ENCODE results near the gene CSF2RB.

CSF2RB gene

DNA sequence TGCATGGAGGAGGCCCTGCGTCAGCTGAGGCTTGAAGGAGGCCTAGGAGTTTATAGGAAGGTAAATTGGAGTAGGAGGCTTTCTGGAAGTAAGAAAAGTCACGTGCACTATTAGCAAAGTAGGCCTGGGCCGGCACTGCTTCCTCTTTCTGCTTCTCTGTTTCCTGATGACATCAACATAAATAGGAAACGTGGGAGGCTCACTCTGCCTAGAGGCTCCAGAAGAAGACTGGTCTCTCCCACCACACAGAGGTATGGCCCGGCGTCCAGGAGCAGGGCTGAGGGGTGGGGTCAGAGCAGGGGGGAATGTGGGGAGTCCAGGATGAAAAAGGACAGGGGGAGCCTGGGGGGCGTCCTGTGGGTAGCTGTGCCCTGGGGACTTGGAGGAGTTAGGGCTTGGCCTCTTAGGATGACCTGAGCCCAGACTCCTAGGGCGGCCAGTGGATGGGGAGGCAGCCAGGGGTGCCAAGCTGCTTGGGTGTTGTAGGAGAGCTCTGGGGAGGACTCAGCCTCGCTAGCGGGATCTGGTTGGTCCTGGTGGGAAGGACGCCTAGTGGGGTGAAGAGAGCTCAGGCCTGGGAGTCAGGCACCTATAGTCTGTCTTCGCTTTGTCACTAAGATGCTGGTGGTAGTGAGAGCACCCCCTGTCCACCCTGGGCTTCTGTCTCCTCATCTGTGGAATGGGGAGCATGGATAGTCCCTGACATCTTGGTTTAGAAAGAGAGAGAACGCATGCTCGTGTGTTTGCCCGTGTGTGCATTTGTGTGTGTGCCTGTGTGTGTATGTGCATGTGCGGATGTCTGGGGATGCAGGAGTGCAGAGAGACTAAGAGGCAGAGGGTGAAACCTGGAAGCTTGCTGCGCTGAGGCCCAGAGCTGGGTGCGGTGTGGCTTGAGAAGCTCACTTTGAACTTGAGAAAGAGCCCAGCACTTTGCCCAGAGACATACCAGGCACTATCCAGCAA lies at the start of gene CSF2RB:
Gene CSF2RB, plus strand, starts transcription at position 202 of the 963 bp plus-strand sequence. CDS start 8,580 bp downstream, outside the sequence.
- no peak for DNase-seq

DNA sequence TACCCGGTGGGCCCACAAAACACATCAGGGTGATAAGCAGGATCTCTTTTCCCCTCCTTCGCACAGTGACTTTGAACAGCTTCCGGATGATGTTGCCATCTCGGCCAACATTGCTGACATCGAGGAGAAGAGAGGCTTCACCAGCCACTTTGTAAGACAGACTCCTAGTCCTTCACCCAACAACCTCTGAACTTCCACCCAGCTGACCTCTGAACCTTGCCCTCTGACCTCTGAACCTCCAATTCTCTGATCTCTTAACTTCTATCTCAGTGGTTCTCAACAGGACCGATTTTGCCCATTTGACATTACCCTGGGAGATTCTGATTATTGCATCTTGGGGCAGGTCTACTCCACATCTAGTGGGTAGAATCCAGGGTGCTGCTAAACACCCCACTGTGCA lies 49.4 kb upstream of the CSF2RB start:
- no peak for DNase-seq

DNA sequence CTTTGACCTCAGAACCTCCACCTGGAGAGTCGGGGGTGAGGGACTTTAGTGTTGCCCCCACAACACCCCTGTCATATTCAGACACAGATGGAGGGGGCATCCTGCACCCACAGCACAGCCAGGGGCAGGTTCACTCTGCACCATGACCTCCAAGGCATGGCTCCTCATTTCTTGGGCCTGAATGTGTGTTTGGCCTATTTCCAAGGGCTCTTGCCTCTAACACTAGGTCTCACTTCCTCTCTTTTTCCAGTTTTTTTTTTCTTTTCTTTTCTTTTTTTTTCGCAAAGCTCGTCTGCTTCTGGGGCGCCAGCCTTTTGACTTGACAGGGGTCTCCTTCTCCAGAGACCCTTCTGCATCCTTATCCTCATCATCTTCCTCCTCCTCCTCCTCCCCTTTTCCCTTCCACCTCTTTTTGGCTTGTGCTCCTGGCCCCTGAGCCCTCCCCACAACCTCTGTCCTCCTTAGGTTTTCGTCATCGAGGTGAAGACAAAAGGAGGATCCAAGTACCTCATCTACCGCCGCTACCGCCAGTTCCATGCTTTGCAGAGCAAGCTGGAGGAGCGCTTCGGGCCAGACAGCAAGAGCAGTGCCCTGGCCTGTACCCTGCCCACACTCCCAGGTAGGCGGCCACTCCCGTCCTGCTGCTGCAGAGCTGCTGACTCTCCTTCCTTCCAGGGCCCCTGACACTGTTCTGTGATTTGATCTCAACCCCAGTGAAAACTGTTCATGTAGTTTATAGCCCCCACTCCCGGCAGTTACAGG lies 48.8 kb upstream of the CSF2RB start:
- DNase-seq: no peak

DNA sequence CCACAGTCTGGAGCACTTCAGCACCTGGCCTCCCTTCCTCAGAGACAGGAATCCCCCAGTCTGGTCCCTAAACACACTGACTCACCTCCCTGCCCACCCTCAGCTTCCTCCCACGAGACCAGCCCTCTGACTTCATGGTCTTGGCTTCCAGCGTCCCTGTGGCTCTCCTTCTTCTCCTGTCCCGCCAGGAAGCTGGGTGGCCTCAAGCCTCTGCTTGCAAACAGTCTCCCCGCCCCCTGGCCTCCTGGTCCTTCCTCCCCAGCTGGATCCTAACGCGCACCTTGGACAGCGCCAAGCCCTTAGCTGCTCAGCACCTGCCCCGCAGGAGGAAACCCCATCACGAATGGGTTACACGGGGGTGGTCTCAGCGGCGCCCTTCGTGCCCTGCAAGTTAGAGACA lies 48.1 kb upstream of the CSF2RB start:
- DNase-seq: no peak

DNA sequence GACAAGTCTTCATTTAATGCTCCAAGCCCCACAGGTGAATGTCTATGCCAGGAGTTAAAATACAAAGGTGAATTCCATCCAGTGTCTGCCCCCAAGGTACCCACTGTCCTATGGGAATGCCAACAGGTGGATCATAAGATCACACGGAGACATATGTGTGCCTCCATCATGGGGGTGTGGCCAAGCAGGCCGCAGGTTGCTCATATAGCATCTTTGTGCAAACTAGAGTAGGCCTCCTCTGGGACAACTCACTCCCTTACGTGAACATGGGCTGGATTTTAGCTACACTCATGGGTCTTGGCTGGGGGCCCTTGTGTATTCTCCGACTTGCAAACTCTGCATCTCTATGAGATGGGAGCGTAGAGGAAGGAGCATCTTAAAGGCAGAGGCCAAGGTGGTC lies 45.7 kb upstream of the CSF2RB start:
- no peak for DNase-seq

DNA sequence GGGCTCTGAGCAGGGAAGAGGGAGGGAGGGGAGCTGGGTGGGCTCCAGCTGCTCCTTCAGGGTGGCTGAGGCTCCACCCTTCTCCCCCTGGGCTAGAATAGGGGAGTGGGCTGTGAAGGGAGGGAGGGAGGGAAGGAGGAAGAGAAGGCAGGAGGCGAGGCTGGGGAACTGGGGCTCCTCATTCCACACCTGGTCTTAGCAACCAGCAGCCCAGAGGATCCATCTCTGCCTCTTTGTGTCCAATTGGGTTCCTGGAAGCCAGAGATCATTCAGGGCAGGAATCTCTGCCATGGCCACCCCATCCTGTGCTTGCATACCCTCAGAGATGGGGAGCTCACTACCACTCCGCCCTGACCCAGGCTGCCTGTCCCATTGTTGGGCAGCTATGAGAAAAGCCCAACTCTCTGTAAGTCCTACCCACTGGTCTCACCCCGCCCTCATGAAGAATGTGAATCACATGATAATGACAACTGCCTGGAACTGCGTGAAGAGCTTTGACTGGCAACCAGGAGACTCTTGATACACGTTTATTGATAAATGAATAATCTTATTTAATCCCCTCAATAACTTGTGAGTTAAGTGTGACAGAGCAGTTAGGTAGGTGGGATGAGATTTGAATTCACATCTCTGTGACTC lies 44.8 kb upstream of the CSF2RB start:
- DNase-seq: no peak

DNA sequence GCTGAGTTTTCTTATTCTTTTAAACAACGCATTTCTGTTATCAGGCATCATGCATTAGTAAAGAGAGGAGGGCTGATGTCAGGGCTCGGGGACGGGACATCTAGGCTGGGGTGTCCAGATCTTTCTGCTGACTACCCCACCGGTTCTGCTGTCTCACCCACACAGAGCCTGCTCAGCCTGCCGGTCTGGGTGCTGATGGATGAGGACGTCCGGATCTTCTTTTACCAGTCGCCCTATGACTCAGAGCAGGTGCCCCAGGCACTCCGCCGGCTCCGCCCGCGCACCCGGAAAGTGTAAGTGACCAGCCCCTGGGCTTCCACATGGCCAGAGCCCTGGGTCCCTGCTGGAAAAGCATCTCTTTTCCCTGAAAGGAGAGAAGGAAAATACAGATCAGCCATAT lies 43.2 kb upstream of the CSF2RB start:
- no peak for DNase-seq

DNA sequence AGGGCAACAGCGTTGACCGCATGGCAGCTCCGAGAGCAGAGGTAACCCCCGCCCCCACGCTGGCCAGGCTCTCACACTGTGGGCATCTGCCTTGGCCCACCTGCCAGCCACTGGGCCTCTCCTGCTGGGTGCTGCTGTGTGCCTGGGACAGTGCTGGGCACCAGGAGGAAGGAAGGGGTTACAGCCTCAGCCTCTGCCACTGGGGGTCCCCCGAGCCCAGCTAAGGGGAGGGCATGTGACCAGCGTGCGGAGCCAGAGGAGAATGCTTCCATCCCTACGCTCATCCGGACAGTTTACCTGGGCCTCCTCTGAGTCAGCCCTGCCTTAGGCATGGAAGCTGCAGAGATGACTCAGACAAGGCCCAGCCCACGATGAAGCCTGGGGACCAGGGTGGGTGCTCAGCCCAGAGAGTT lies 41.8 kb upstream of the CSF2RB start:
- no peak for DNase-seq

DNA sequence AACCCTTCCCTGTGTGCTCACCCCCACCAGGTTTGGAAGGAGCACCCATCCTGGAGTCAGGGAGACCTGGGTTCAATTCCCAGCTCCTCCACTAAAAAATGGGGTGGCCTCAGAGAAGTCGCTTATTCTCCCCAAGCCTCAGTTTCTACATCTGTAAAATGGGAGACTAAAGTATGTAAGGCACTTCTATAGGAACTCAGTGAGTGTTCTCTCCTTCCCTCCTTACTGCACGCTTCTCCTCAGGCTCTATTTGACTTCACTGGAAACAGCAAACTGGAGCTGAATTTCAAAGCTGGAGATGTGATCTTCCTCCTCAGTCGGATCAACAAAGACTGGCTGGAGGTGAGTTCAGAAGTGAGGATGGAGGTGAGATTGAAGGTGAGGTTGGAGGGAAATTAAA lies 41.3 kb upstream of the CSF2RB start:
- DNase-seq: no peak

DNA sequence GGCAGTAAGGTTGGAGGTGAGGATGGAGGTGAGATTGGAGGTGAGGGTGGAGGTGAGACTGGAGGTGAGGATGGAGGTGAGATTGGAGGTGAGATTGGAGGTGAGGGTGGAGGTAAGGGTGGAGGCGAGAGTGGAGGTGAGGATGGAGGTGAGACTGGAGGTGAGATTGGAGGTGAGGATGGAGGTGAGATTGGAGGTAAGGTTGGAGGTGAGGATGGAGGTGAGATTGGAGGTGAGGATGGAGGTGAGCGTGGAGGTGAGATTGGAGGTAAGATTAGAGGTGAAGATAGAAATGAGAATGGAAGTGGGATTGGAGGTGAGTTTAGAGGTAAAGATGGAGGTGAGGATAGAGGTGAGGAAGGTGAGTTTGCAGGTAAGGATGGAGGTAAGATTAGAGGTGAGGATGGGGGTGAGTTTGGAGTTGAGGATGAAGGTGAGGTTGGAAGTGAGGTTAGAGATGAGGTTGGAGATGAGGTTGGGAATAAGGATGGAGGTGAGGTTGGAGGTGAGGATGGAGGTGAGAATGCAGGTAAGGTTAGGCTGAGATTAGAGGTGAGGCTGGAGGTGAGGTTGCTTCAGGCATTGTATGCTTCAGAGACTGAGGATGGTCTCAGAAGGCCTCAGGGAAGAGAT lies 40.4 kb upstream of the CSF2RB start:
- no peak for DNase-seq

DNA sequence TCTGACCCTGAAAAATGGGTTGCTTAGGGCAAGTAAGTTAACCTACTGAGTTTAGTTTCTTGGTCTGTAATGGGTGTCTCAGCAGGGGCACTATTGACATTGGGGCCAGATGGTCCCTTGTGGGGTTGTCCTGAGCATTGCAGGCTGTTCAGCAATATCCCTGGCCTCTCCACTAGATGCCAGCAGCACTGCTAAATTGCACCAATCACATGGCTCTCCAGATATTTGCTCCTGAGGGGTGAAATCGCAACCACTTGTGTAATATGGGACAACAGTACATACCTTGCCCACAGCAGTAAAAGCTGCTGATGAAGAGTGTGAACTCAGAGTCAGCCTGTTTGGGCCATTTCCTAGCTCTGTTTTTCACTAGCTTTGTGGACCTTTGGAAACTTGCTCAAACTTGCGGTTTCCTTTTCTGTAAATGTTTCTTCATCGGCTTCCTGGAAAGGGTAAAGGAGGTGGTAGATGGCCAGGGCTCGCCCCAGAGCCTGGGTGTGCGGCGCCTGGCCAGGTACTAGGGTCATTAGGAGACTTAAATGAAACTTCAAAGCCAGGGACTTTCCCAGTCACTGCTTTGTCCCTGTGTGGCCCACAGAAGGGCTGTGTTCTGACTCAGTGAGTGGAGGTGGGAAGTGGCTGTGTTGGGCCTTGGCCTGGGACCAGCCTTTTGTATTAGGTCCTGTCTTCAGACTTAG lies 39.7 kb upstream of the CSF2RB start:
- no peak for DNase-seq

DNA sequence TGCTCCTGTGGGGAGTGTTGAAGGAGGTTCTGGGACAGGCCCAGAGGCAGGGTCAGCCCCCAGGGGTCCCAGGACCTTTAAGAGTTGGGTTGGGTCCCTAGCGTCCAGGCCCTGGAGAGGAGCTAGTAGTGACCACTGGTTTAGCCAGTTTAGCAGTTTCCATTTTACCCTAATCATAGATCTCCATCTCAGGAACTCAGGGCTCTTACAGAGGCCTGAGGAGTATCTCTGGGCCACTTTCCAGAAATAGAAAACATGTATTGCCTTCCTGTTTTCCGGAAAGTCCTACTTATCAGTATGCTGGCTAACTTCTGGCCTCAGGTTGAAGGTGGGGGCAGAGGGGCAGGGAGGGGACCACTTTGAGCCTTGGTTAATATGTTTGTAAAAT lies 39.1 kb upstream of the CSF2RB start:
- DNase-seq: no peak

DNA sequence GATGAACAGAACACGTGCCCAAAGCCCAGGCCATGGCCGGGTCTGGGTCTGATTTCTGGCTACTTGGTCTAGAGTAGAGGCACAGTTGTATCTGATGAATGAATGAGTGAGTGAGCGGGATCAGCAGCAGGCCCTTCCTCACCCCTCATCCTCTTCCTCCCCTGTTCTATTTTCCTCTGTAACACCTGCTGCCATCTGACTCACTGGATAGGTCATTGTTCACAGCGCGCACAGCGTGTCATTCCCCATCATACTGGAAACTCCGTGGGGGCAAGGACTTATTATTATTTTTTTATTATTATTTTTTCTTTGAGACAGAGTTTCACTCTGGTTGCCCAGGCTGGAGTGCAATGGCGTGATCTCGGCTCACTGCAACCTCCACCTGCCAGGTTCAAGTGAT lies 38.7 kb upstream of the CSF2RB start:
- no peak for DNase-seq

DNA sequence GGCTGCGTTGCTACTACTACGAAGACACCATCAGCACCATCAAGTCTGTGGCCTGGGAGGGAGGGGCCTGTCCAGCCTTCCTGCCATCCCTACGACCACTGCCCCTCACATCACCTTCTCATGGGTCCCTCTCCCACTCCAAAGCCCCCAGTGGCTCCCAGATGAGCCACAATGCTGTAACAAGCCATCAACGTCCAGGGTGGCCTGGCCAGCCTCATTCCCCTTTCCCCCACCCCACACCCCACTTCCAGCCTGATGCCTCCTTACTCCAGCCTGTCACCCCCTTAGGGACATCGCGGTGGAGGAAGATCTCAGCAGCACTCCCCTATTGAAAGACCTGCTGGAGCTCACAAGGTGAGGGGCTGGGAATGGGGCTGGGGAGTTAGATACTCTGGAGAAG lies 37.7 kb upstream of the CSF2RB start:
- no peak for DNase-seq

DNA sequence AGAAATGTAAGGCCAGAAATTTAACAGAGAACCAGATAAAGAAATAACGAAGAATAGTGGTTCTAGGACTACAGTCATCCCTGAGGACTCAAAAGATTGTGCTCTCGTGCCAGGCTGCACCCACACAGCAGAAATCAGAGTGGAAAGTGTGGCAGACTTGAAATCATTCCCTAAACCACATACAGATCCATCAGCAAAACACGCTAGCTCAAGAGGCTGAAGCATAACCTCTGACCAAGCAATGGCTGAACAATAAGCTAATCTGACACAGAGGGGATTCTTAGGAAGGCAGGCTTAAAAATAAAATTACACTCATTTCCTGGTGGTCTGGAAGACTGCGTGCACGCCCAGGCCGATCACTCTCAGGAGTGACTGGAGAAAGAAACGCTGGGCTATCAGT lies 33.7 kb upstream of the CSF2RB start:
- no peak for DNase-seq

DNA sequence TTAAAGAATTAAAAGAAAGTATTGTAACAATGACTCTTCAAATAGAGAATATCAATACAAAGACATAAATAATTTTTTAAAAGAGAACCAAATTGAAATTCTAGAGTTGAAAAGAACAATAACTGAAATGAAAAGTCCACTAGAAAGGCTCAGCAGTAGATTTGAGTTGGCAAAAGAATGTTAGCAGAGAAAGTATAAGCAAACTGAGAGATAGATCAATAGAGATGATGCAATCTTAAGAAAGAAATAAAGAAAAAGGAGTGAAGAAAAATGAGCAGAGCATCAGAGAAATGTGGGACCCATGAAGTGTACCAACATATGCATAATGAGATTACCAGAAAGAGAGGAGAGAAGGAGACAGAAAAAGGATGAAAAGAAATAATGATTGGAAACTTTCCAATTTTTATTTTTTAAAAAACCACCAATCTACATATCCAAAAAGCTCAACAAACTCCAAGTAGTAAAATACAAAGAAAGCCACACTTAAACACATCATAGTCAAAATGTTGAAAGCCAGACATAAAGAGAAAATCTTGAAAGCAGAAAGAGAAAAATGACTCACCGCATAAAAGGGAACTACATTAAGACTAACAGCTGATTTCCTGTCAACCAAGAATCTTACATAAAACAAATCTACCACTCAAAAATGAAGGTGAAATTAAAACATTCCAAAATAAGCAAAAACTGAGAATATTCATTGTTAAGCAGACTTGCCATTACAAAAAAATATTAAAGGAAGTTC lies 31.8 kb upstream of the CSF2RB start:
- peak in 1 of 6 experiments; percentile 15 for DNase-seq

DNA sequence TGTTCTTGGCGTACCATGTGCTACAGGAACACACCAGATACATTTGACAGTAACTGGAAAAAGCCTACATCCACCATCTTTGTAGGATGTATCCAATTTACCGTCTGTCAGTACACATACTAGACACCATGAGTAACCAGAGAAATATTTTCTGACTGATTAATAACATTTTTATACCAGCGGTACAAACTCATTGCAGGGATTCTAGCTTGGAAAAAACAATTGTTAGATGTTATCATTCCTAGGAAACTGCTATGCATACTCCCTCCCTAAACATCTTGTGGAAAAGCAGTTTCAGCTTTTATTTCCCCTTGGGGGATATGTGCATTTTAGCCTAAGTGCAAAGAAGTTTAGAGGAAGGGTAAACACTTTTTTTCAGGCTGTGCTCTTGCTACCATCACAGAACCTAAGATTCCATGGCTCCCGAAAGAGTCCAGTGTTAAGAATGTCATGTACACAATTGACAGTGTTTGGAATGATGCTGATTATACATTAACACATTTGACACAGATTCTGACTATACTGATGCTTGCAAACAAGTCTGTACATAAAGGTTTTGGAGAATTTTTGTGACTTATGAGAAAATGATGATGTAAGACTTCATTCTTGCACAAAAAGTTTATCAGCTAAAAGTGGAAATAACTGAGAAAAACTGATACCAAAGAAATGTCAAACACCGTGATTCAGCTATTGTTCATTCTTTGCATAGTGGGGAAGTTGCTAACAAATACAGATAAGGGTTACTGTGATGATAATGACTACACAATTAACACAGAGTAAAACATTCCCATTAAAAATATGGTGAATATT lies 28.9 kb upstream of the CSF2RB start:
- DNase-seq: no peak

DNA sequence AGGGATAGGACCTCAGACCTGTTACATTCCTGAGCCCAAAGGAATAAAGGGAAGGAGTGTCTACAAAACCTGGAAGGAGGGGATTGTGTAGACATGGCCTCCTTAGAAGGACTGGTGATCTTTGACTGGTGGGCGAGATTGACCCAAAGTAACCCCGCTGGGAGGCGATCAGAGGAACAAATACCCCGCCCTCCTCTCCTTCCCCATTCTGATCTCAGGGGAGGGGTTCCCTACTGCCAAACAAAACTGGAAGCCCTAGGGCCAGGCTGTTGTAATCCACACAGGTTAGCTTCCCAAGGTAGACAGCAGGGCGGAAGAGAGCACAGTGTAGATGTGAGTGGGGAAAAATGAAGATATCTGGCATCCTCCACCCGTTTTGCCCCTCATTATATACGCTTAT lies 28.0 kb upstream of the CSF2RB start:
- DNase-seq: no peak

DNA sequence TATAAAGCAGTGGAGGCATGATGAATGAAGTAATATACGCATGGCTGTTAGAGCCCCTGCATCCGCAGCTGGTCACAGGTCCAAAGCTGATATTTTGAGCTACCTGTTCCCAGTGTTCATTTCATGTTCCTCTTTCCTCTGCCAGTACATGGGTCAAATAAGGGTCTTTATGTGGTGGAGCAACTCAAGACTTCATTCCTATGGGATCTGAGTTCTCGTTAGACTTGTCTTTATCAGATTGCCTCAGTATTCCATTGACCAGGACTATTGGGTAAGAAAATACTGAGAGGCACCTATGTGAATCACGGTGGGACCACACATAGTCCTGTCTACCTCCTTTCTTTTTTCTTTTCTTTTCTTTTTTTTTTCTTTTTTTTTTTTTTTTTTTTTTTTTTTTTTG lies 27.4 kb upstream of the CSF2RB start:
- DNase-seq: no peak

DNA sequence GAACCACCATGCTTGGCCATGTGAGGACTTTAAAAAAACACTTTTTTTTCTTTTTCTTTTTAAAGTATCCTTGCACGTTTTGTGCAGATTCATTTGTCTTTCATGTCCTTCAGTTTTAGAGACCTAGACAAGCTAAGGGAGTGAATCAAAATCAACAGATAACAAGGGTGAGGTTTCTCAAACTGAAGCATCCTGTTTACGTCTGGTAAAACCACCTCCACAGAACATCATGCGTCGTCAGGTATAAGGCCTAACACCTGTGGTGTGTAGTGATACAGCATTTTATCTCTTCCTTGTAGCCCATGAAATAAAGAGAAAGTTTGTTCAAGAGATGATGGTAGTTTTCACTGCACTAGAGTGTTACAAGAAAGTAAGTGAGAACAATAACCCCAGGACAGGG lies 26.3 kb upstream of the CSF2RB start:
- no peak for DNase-seq

DNA sequence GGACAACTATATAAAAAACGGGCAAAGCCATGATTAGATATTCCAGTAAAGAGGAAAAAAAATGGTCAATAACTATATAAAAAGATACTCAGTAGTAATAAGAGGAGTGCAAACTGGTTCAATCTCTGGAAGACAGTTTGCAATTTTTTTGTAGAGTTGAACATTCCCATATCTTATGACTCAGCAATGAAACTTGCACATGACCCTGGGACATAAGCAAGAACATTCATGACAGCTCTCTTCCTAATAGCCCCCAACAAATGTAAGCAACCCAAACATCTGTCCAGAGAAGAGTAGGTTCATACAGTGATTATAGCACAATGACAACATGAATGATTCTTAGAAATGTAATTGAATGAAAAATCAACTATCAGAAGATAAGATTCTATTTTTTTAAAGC lies 21.8 kb upstream of the CSF2RB start:
- no peak for DNase-seq

Data from stimulated activated naive CD4-positive, alpha-beta T cell (primary cell).